ENCODE results near the gene ZFP36L1.

DNA sequence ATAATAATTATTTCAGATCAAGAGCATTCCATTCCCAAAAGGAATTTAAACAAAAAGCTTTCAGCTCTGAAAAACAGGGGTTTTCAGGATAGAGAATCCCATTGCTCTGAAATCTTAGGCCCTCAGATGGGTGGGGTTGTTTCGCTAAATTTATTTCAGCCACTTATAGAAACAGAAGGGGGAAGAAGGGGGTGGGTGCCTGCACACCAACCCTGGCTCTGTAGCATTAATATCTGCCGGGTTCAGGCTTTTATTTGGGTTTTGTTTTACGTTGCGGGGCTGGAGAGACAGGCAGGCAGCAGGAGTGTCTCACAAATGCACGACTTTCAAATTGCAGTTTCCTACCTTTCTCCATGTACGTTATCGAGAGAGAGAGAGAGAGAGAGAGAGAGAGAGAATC lies 12.5 kb upstream of the ZFP36L1 start:
- TF ChIP-seq, protein P1, sequence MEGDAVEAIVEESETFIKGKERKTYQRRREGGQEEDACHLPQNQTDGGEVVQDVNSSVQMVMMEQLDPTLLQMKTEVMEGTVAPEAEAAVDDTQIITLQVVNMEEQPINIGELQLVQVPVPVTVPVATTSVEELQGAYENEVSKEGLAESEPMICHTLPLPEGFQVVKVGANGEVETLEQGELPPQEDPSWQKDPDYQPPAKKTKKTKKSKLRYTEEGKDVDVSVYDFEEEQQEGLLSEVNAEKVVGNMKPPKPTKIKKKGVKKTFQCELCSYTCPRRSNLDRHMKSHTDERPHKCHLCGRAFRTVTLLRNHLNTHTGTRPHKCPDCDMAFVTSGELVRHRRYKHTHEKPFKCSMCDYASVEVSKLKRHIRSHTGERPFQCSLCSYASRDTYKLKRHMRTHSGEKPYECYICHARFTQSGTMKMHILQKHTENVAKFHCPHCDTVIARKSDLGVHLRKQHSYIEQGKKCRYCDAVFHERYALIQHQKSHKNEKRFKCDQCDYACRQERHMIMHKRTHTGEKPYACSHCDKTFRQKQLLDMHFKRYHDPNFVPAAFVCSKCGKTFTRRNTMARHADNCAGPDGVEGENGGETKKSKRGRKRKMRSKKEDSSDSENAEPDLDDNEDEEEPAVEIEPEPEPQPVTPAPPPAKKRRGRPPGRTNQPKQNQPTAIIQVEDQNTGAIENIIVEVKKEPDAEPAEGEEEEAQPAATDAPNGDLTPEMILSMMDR (IDR thresholded peaks at IDR 0.05): no peak
- no peak for TF ChIP-seq POLR2A (IDR thresholded peaks at IDR 0.05)
- TF ChIP-seq EP300 (IDR thresholded peaks at IDR 0.05): no peak
- no peak for TF ChIP-seq POLR2AphosphoS5 (IDR thresholded peaks at IDR 0.05)
